Central memory CD8-positive, alpha-beta T cell (primary cell): ENCODE data around the gene USP2.
"Not testable (repeated sequence)": the region's sequence is repeated elsewhere in the genome, so short reads cannot be mapped to it uniquely, and the experiment has no call there.

Experiments used
- ATAC-seq: fragments of 150-1000 bp; cut with Tn5 transposase; replicated peaks from 2 replicates; pipeline ENCODE4 v1.10.0; 2022; ENCODE audit warnings: mild to moderate bottlenecking, moderate FRiP score, moderate number of reproducible peaks; ENCODE audit not compliant: poor library complexity, severe bottlenecking; ENCODE audit errors: extremely low read depth
- DNase-seq, 2 donors: peaks; one replicate each; pipeline ENCODE4 v3.0.0; 2021; ENCODE audit warnings: low spot score in 2 of 2
- H3K27ac Mint-ChIP-seq: one replicate; pipeline ENCODE4 v1.8.0; 2022; ENCODE audit warnings: low read depth, mild to moderate bottlenecking, moderate library complexity, mixed read lengths
- H3K27me3 Mint-ChIP-seq: one replicate; pipeline ENCODE4 v1.8.0; 2022; ENCODE audit warnings: mixed read lengths
- H3K36me3 Mint-ChIP-seq: one replicate; pipeline ENCODE4 v1.8.0; 2022; ENCODE audit warnings: mild to moderate bottlenecking, moderate library complexity, mixed read lengths; ENCODE audit not compliant: insufficient read depth
- H3K4me1 Mint-ChIP-seq: one replicate; pipeline ENCODE4 v1.8.0; 2022; ENCODE audit warnings: mixed read lengths
- H3K4me3 Mint-ChIP-seq: one replicate; pipeline ENCODE4 v1.8.0; 2022; ENCODE audit warnings: mild to moderate bottlenecking, moderate library complexity, mixed read lengths
- H3K9me3 Mint-ChIP-seq: one replicate; pipeline ENCODE4 v1.8.0; 2022; ENCODE audit warnings: mixed read lengths

Gene USP2

DNA sequence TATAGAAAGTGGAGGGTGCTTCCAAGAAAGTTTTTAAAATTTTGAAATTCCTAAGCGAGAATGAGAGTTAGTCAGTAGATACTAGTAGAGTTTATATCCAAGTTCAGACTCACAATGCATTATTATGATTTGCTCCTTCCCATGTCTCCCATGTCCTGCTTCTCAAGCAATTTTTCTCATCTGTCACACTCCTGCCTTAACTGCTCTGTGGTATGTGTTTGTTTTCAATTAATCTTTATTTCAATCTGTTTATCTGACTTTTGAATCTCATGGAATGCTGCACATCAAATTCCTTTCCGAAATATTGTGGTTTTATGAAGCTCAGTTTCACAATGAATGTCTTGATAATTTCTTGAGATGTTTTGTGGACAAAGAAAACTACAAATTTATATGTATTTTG lies 23.4 kb upstream of the USP2 start:
- DNase-seq (no peak), ATAC-seq (no peak)
- H3K27me3 Mint-ChIP-seq = peaks cover 18% of the 10 kb centered on the region
- no peaks in the 10 kb centered on the region for H3K4me1 Mint-ChIP-seq
- no peak overlapping the region for H3K4me3 Mint-ChIP-seq
- H3K9me3 Mint-ChIP-seq = peaks cover under 1% of the 10 kb centered on the region
- no peak overlapping the region for H3K27ac Mint-ChIP-seq
- no peaks in the 10 kb centered on the region for H3K36me3 Mint-ChIP-seq

DNA sequence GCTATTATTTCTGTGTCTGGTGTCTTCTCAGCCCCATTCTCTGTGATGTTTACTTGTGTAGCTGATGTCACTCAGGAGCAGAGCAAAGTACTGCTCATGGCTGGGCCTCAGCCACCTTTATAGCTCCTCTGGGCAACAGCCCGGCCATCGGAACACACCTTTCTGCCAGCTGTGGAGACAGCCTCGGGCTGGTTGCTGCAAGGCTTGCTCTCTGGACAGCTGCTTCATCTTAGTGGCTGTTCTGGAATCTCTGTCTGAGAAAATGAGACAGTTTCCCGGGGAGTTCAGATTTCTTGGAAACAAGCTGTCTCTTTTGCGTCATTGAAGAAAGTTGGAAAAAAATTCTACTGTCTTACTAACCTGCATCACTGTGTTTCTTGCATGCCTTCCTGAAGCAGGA lies 21.5 kb upstream of the USP2 start:
- H3K27me3 Mint-ChIP-seq = peaks cover 36% of the 10 kb centered on the region

GRCh38 chr11:119402470-119402869 lies 21.0 kb upstream of the USP2 start:
- H3K4me3 Mint-ChIP-seq = no peak overlapping the region
- no peak for DNase-seq

More for the DNA sequence above, 21.5 kb upstream of the USP2 start:
- H3K27ac Mint-ChIP-seq = no peak overlapping the region
- DNase-seq (no peak), ATAC-seq (no peak)
- no peaks in the 10 kb centered on the region for H3K4me1 Mint-ChIP-seq
- H3K36me3 Mint-ChIP-seq = no peaks in the 10 kb centered on the region
- H3K9me3 Mint-ChIP-seq = peaks cover 18% of the 10 kb centered on the region
- H3K4me3 Mint-ChIP-seq = no peak overlapping the region

DNA sequence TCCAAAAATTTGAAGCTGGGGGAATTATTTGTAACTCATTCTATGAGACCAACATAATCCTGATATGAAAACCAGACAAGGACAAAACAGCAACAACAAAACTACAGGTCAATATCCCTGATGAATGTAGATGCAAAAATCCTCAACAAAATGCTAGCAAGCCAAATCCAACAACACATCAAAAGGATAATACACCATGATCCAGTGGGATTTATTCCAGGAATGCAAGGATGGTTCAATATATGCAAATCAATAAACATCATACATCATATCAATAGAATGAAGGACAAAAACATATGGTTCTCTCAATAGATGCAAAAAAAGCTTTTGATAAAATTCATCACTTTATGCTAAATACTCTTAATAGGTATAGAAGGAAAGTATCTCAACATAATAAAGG lies 19.4 kb upstream of the USP2 start:
- H3K27me3 Mint-ChIP-seq = peaks cover 46% of the 10 kb centered on the region
- H3K4me1 Mint-ChIP-seq = no peaks in the 10 kb centered on the region
- ATAC-seq = no peak
- H3K9me3 Mint-ChIP-seq = peaks cover 23% of the 10 kb centered on the region
- no peak overlapping the region for H3K27ac Mint-ChIP-seq
- no peak for DNase-seq
- H3K4me3 Mint-ChIP-seq = no peak overlapping the region
- no peaks in the 10 kb centered on the region for H3K36me3 Mint-ChIP-seq

More at GRCh38 chr11:119402470-119402869, 21.0 kb upstream of the USP2 start:
- no peak for ATAC-seq
- H3K27me3 Mint-ChIP-seq = peaks cover 42% of the 10 kb centered on the region
- H3K27ac Mint-ChIP-seq = no peak overlapping the region
- no peaks in the 10 kb centered on the region for H3K36me3 Mint-ChIP-seq
- H3K4me1 Mint-ChIP-seq = no peaks in the 10 kb centered on the region
- H3K9me3 Mint-ChIP-seq = peaks cover 23% of the 10 kb centered on the region

GRCh38 chr11:119397740-119398139 lies 16.2 kb upstream of the USP2 start:
- Mint-ChIP-seq H3K27ac (no peak overlapping the region), H3K27me3 (peaks cover 68% of the 10 kb centered on the region), H3K9me3 (peaks cover 23% of the 10 kb centered on the region), H3K36me3 (no peaks in the 10 kb centered on the region), H3K4me1 (no peaks in the 10 kb centered on the region), H3K4me3 (no peak overlapping the region)
- ATAC-seq = no peak
- DNase-seq = no peak

GRCh38 chr11:119396835-119397234 lies 15.3 kb upstream of the USP2 start:
- Mint-ChIP-seq H3K27me3 (peaks cover 71% of the 10 kb centered on the region), H3K4me1 (no peaks in the 10 kb centered on the region), H3K9me3 (peaks cover 23% of the 10 kb centered on the region), H3K36me3 (no peaks in the 10 kb centered on the region), H3K27ac (no peak overlapping the region), H3K4me3 (no peak overlapping the region)
- DNase-seq (no peak), ATAC-seq (no peak)

- no peak overlapping the region for H3K27ac Mint-ChIP-seq
- ATAC-seq (no peak), DNase-seq (no peak)
- no peak overlapping the region for H3K4me3 Mint-ChIP-seq
- H3K4me1 Mint-ChIP-seq = no peaks in the 10 kb centered on the region
- H3K27me3 Mint-ChIP-seq = peaks cover 44% of the 10 kb centered on the region
- H3K9me3 Mint-ChIP-seq = no peaks in the 10 kb centered on the region
- no peaks in the 10 kb centered on the region for H3K36me3 Mint-ChIP-seq
These were observed 9.8 kb upstream of the USP2 start for GRCh38 chr11:119391275-119391674.

- Mint-ChIP-seq H3K9me3 (no peaks in the 10 kb centered on the region), H3K4me1 (no peaks in the 10 kb centered on the region), H3K27ac (no peak overlapping the region), H3K27me3 (peaks cover 35% of the 10 kb centered on the region), H3K36me3 (no peaks in the 10 kb centered on the region), H3K4me3 (no peak overlapping the region)
- ATAC-seq (no peak), DNase-seq (no peak)
These were observed 8.2 kb upstream of the USP2 start for GRCh38 chr11:119389611-119390254.

DNA sequence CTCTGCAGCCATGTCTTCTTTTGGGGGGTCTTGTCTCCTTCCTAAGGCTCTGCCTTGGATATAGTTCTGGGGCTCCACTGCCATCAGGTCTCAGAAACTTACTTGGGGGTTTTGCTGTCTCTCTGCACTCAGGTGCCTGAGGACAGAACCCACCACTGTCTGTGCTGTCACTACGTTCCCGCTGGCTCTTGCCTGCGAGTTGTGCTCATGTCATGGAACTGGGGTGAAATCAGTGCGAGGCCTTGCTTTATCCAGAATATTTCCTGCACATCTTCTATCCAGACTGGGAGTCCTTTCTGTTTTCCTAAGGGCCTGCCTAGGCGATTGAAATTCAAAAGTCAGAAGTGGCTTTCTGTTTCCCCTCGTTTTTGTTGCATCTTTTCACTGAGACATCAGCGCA lies 6.6 kb upstream of the USP2 start:
- ATAC-seq (no peak), DNase-seq (no peak)
- Mint-ChIP-seq H3K36me3 (no peaks in the 10 kb centered on the region), H3K4me3 (no peak overlapping the region), H3K27ac (no peak overlapping the region), H3K27me3 (peaks cover 25% of the 10 kb centered on the region), H3K4me1 (no peaks in the 10 kb centered on the region), H3K9me3 (no peaks in the 10 kb centered on the region)

DNA sequence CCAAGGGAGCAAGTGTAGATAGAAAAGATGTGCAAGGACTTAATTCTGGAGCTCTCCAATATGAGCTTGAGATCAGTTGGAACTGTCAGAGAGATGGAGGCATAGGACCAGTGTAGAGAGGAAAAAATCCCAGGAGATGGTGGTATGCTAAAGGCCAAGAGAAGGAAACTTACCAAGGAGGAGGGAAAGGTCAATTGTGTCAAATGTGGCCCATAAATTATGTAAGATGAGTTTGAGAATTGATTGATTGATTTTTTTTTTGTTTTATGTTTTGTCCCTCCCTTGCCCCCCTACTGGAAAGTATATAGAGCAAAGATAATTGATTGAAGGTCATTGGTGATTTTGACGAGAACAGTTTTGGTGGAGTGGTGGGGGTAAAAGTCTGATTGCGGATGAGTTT lies 2.8 kb upstream of the USP2 start:
- H3K4me1 Mint-ChIP-seq = no peaks in the 10 kb centered on the region
- H3K27ac Mint-ChIP-seq = no peak overlapping the region
- DNase-seq = no peak
- peaks cover under 1% of the 10 kb centered on the region for H3K27me3 Mint-ChIP-seq
- no peak for ATAC-seq
- peaks cover 4% of the 10 kb centered on the region for H3K36me3 Mint-ChIP-seq
- H3K9me3 Mint-ChIP-seq = no peaks in the 10 kb centered on the region
- H3K4me3 Mint-ChIP-seq = no peak overlapping the region

- ATAC-seq, H3K27me3 Mint-ChIP-seq, H3K9me3 Mint-ChIP-seq, DNase-seq, H3K27ac Mint-ChIP-seq, H3K4me3 Mint-ChIP-seq, H3K36me3 Mint-ChIP-seq, H3K4me1 Mint-ChIP-seq: not testable (repeated sequence)
These were observed 1.0 kb upstream of the USP2 start for GRCh38 chr11:119382513-119382912.

DNA sequence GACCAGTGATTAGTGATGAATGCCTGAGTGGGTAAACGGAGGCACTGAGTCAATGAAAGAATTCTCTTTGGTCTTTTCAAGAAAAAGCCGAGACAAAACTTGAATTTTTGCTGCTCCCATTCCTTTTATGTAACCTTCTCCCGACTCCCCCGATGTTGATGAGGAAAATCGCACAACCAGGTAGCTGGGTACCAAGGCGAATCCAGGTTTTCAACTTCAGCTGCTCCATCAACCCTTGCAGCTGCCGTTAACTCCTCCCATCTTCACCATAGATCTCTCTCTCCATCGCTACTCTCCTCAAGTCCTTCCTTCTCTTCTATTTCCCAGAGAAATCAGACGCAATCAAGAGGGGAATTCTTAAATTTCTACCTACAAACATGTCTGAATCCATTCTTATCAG lies 611 bp upstream of the USP2 start:
- H3K27ac Mint-ChIP-seq = no peak overlapping the region
- no peaks in the 10 kb centered on the region for H3K27me3 Mint-ChIP-seq
- peaks cover 6% of the 10 kb centered on the region for H3K36me3 Mint-ChIP-seq
- DNase-seq (no peak), ATAC-seq (no peak)
- H3K4me1 Mint-ChIP-seq = no peaks in the 10 kb centered on the region
- no peak overlapping the region for H3K4me3 Mint-ChIP-seq
- no peaks in the 10 kb centered on the region for H3K9me3 Mint-ChIP-seq

- Mint-ChIP-seq H3K36me3 (peaks cover 6% of the 10 kb centered on the region), H3K27me3 (no peaks in the 10 kb centered on the region), H3K4me3 (no peak overlapping the region), H3K4me1 (no peaks in the 10 kb centered on the region), H3K9me3 (no peaks in the 10 kb centered on the region), H3K27ac (no peak overlapping the region)
- DNase-seq (no peak), ATAC-seq (no peak)
These were observed 686 bp downstream of the USP2 start for GRCh38 chr11:119380827-119381180.
